ENCODE data around the gene AJAP1.
A peak's percentile ranks its signal among the peaks of the same experiment; 100 is the strongest.
"Not testable (repeated sequence)": the region's sequence is repeated elsewhere in the genome, so short reads cannot be mapped to it uniquely, and the experiment has no call there.

Gene AJAP1, protein sequence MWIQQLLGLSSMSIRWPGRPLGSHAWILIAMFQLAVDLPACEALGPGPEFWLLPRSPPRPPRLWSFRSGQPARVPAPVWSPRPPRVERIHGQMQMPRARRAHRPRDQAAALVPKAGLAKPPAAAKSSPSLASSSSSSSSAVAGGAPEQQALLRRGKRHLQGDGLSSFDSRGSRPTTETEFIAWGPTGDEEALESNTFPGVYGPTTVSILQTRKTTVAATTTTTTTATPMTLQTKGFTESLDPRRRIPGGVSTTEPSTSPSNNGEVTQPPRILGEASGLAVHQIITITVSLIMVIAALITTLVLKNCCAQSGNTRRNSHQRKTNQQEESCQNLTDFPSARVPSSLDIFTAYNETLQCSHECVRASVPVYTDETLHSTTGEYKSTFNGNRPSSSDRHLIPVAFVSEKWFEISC

DNA sequence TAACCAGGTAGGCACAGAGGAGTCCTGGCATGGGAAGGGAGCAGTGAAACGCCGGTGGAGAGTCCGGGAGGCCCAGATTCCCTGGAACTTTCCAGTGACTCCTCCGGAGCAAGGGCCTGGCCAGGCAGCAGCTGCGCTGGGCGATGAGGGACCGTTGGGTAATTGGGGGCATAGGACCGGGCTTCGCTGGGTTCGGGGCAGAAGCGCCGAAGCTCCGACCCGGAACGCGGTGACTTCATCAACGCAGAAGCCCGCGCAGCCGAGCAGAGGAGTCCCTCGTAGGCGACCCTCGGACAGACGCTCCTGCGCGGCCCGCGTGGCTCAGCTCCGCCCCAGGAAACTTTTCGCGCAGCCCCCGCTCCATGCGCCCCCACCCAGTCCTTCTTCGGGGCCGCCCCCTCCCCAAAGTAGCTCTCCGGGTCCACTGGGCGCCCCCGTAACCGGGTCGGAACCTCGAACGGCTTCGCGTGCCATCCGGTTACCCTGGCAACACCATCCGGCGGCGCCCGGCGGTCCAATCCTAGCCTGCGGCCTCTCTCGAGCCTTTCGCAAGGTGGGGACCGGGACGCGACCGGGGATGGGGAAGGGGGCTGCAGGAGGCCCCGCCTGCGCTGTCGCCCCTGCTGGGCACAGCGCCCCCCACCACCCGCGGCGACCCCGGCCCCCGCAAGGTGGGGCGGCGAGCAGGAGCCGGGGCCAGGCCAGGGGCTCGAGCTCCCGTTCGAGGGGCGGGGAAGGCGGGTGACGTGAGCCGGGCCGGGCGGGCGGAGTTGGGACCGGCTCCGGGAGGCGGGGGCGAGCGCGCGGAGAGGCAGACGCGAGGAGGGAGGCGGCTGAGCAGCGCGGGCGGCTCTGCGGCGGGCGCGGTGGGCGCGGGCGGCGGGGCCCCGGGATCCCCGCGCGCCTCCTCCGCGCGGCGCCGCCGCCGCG is at the start of gene AJAP1:
AJAP1 (plus strand) TSS at position 814 of the 930 bp plus-strand sequence. CDS start 817 bp downstream, outside the sequence.
- DNase-seq, result no peak

DNA sequence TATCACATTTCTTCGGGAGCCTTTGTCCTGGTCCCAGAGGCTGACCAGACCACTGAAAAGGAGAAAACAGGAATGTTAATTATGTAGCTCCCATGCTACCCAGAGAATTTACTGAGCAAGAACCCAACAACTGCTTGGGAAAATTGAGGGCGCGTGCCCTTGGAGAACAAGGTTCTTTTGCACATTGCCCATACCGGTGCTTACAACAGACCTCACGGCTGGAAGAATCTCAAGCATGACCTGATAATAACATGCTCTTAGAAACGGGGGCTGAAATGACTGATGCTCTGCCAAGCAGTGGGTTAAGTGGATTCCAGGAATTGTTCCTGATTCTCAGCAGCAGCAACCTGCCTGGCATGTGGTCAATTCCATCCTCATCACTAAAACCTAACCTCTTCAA is 49.3 kb upstream of the AJAP1 start:
- DNase-seq, result no peak

DNA sequence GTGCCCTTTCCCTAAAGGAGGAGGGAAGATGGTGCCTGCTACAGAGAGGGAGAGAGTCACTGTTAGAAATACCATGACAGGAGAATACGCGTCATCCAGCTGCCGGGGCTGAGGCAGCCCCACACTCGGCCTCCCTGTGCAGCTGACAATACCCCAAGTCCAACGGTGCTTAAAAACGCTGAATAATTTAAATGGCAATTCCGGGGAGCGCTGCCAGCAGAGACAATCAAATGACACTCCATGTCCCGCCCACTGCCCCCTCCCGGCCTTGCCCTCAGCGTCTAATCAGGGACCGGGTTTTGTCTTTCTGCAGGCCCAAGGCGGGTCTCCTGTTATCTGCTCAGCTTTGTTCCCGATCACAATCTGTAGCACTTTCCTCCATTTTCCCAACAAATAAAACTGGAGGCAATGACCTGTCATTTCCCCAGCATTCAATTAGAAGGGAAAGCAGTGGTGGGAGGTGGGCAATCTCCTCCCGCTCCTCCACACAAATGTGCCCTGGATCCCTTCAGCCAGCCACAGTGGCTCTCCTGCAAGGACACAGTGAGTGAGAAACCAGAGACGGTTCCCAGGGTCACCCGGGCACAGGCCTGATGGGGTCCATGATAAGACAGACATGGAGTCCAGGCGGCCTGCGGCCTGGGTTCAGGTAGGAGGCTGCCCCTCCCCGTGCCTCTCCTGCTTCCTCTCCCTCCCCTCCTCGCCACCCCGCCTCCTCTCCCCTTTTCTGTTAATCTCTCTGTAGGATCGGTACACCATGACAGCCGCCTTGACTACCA is 42.7 kb upstream of the AJAP1 start:
- no peak for DNase-seq

DNA sequence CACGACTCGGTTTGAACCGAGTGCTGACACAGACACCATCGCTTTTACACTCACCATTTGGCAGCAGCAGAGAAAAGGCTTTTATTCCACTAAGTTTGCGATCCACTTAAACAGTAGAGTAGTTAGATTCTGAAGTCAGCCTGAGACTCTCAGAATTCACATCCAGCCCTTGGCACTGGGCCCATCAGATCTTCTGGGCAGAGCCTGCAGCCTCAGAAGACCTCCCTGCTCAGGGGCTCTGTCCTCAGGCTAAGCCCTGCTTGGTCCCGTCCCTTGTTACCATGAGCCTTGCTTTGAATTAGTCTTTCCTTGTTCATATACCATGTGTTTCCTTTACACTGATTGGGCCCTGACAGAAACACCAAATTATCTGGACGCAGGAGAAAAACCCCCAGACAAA is 41.4 kb upstream of the AJAP1 start:
- no peak for DNase-seq

DNA sequence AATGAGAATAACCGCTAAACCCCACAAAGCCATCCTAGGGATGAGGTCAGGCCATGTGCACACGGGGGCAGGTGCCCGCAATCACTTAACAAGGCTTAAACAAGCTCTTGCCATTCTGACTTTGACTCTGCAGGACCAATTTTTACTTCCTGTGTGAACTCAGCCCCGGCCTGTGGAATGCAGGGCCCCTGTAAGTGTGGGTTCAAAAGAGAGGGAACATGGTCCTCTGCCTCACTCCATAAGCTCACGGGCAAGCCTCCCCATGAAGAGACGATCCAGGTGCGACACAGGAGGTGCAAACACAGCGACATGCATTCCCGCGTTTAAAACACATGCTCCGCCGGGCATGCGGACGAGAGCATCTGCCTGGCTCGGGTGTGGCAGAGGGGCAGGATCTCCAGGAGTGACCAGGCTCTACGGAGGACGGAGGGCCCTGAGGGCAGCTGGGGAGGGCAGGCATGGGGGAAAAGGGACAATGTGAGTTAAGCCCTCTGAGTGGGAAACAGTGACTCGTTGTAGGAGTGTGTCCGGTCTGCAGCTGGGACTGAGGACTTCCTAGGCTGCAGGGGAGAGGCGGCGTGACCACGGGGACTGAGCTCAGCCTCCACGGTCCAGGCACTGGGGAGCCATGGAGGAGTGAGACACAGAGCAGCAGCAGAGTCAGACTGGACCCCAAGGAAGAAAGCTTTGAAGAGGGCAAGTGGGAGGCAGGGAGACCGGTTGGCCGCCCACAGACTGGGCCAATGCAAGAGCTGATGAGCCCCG is 40.6 kb upstream of the AJAP1 start:
- DNase-seq, result no peak

DNA sequence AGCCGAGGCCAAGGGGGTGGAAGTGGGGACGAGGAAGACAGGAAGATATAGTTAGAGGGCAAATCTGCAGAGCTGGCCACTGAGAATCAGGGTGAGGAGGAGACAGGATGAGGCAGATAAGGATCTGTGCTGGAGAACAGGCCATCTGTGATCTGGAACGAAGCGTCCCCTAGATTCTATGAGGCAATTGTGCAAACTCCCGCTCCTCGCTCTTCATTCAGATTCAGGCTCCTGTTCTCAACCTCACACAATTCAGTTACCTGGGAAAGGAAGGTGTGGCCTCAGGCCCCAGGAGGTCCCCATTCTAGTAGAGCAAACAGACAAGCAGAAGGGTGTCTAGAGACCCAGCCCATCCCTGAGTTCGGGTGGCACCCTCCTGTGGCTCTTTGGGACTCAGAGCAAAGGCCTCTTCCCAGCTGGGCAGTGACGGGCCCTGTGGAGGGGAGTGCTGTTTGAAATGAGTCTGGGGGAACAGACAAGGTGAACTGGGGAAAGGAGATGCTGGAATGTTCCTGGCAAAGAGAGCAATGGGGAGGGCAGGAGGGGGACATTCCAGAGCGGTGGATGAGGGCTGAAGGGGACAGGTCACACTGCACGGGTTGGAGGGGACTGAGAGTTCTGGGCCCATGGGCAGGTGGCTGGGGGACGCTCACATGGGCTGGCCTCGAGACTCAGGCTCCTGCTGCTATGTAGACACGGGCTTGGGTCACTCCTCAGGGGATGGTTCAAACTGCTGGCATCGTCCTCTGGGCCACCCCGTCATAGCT is 39.9 kb upstream of the AJAP1 start:
- DNase-seq, result no peak

DNA sequence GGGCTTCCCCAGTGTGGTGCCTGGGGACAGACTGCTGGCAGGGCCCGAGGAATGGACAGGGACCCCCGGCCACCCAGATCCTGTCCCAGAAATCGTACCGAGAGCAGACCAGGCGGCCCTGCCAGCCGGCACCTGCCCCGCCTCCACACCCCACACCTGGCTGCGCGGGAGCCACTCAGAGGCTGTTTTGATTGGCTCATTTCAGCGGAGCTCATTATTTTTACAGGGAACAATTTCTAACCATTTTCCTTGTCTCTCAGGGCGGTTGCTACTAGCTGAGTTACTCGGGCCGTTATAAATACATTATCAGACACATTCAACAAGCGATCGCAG is 39.3 kb upstream of the AJAP1 start:
- DNase-seq, result no peak

DNA sequence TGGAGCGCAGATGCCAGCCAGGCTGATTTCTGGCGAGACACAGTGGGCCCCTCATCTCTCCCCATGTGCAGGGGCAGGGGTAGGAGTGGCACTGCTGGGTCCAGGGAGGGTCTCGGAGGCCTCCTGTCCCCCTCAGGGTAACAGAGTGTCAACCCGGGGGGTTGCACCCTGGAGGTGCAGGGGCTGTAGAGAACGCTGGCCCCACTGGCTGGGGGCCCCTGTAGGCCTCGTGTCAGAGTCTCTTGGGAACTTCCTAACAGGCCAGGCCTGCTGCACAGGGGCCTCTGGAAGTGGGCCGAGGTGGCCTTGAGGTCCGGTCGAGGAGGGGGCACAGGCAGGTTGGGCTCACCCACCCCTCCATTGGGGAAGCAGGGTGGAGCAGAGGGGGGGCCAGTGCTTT is 38.9 kb upstream of the AJAP1 start:
- no peak for DNase-seq

DNA sequence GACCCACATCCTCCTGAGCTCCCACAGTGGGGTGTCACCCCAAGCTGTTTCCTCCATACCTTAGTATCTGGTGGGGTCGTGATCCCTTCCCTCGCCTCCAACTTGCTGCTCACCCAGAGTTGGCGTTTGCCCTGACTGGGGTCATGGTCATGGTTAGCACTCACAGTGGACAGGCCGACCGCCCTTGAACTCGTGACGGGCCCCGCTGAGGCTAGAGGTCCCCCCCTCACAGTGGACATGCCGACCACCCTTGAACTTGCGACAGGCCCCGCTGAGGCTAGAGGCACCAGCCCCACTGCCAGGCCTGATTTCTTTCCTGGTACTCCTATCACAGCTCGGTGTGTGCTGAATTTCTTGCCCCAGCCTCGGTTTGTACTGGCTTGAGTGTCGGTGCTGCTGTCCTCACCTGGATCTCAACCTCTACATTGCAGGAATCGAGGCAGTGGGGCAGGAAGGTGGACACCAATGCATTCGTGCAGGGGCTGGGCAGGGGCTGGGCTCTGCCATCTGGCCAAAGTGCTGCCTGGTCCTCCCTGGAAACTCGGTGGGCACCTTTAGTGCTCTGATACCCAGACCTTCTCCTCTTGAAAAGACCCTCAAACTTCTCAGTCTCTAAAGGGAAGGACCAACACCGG is 37.5 kb upstream of the AJAP1 start:
- no peak for DNase-seq

DNA sequence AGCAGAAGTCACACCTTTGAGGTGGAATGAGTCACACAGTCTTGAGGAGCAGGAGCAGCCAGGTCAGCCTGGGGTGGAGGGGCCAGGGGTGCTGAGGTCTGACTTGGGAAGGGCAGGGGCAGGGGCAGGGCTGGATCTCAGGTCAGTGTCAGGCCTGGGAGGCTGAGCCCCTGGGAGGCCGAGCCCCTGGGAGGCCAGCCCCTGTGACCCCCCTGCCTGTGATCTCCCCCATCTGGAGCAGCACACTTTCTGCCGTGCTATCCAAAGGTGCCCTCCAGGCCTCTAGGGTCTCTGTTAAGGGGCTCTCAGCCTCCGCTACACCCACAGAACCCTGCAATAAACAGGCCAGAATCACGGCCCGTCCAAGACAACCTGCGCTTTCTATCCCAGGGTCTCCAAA is 36.9 kb upstream of the AJAP1 start:
- DNase-seq, result no peak

DNA sequence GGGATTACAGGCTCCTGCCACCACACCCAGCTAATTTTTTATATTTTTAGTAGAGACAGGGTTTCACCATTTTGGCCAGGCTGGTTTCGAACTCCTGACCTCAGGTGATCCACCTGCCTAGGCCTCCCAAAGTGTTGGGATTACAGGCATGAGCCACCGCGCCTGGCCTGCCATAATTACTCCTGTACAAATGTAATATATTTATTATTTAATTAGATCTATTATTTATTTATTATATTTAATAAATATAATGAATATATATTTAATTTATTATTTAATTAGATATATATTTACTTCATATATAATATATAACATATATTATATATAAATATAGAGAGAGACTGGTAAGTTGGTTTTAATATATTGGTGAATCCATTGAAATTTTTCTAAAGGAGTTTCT is 35.6 kb upstream of the AJAP1 start:
- DNase-seq, result not testable (repeated sequence)

DNA sequence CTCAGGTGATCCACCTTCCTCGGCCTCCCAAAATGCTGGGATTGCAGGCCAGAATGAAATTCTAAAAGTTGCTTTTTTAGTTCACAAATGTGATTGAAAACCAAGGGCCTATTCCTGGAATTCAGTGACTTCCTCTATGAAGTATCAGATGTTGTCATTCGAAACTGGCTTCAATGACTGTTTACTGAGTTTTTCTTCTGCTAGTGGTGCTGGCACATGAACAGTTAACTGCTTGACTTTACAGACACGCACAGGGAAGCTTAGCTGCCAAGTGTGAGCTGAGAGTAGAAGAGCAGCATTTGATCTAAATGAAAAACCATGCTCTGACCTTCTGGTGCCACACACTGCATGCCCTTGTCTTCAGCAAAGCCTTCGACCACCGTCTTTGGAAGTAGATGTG is 32.8 kb upstream of the AJAP1 start:
- DNase-seq, result peak; percentile 57

DNA sequence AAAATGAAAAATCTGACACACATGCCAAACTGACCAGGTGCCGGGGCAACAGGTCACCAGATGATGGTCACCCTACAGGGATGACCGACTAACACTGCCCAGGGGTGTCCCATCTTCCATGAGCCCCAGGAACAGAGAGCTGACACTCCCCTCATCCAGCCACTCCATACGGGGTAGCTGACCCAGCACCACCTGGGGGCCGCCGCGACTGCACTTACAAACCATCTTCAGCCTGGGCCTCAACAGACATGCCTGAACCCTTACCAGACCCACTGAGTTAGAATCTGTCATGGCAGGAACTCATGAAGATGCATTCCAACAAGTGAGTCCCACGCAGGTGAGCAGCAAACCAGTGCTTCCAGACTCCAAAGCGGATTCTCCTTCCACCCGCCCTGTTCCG is 31.6 kb upstream of the AJAP1 start:
- DNase-seq, result no peak

DNA sequence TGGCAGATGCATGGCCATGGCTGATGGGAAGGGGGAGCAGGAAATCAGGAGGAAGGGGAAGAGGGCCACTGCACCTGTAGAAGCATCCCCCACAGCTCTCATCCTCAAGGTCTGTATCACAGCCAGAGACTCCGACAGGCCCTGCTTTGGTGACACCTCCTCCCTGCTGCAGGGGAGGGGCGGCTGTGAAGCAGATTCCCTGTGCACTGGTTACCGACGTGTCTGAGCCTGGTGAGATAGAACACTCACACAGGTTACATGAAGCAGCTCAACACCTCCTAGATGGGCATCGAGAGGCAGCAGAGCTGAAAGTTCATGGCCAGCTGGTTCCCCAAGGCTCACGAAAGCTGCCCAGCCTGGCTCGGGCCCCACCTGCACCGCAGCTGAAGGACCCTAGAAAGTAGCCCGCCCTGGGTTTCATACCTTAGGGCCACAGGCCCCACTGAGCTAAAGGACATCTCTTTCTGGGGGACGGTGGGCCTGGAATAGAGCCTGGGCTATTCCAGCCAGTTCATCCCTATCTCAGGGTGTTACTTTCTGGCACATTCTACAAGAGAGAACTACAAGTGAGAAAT is 30.2 kb upstream of the AJAP1 start:
- no peak for DNase-seq

DNA sequence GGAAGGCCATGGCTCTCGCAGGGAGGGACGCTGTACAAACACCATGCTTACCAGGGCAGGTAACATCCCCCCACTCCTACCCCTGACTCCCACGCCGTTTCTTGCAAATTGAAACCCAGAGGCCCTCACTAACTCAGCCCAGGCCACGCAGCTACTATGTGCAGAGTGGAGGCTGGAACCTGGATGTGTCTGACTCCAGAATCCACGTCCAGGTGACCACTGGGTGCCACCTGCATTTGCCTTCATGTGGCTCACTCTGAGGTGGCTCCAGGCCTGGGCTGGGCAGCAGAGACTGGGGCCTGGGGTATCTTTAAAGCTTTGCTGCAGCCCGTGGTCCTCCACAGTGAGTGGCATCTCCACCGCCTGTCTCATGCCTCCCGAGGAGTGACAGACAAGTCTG is 29.6 kb upstream of the AJAP1 start:
- no peak for DNase-seq

DNA sequence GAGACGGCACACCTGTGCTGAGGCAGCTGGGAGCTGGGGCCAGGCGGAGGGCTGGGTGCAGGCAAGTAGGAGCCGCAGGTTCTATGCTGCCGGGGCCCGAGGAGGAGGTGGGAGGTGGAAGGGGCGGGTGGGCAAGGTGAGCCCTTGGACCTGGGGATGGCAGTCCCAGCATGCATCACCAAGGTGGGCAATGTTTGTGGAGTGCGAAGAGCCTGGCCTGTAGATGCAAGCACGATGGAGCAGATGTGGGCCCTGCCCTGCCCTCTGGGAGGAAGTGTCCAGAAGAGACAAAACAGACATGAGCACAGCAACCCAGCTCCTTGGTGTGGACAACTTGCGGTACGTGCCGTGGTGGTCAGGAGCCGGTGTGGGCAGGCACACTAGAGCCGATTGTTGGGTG is 28.3 kb upstream of the AJAP1 start:
- no peak for DNase-seq

DNA sequence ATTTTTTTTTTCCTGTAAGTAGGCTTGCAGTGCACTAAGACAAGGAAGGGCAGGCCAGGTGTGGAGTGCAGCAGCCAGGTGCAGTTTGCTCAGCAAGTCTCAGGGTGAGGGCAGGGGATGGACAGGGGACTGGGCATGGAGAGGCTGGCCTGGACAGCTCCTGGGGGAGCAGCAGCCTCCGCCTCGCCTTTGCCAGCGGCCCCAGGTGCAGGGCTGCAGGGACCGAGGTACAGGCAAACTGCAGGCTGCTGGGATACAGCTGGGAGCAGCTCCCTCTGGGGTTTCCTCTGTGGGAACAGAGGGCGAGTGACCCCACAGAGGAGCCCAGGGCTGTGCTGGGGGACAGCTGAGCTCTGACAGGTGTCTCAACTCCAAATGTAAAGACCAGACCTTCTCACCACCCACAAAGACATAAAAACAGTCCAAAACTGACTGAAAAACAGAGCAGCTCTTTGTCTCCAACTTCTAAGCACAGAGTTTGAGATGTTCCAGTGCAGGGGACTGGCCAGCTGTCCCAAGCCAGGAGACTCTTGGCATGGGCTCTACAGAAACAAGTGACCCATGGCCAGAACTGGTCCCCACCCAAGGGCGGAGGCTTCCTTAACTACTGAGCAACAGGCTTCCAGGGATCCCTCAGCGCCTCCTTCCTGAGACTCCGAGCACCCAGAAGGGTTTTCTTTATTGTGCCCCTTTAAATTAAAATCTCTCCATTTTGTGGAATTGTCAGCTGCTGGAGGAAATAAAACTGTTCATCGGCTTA is 27.7 kb upstream of the AJAP1 start:
- no peak for DNase-seq

DNA sequence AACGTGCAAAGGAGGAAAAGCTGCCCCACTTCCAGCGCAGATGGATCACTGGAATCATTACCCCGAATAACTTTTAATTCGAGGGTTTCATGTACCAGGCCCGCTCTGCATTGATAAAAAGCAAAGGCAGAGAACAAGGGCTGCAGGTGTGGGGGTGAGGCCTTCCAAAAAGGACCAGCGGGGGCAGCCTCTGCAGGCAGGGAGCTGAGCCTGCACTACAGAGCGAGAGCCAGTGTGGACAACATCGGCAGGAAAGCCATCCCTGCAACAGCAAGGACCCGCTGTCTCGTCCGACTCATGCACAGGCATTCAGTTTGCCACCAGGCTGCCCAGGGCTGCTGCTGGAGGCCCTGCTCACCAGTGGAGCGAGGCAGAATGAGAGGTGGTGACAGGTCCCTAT is 27.1 kb upstream of the AJAP1 start:
- no peak for DNase-seq

DNA sequence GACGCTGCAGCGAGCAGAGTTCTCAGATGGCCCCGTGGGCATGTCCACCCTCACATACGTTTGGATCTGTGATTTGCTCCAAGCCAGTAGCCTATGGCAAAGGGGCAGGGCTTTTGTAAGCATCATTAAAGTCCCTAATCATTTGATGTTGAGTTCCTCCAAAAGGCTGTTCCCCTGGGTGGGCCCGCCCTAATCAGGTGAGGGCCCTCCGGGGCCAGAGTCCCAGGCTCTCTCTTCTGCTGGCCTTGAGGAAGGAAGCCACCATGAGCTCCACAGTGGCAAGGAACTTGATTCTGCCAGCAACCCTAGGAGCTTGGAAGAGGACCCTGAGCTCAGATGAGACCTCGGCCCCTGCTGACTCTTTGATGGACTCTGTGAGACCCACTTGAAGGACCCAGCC is 25.4 kb upstream of the AJAP1 start:
- DNase-seq, result no peak

DNA sequence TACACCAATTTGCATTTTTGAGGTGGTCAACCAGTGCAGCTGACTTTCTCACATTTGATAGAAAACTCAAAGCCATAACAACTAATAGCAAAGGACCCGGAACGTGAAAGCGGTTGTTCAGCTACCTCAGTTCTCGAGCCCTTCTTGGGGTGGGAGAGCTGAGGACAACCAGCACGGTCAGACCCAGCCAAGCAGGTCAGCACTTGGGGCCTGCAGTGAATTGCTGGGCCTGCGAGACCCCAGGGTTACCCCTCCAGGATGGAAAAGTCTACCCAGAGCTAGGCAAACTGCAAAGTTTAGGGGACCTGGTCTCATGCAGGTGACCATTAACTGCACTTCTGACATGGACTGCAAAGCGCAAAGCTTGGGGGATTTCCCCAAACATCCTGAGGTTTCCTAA is 23.8 kb upstream of the AJAP1 start:
- no peak for DNase-seq
